Heart left ventricle (tissue), 13 donors: ENCODE data around the gene YIPF4.
"Not testable (repeated sequence)": the region's sequence is repeated elsewhere in the genome, so short reads cannot be mapped to it uniquely, and the experiment has no call there.

Experiments used
- POLR2A ChIP-seq, 2 donors: fragments of 450-650 bp; IDR thresholded peaks; one replicate each; pipeline ENCODE4 v1.6.1; 2017; ENCODE audit warnings: antibody characterized with exemption in 2 of 2, mild to moderate bottlenecking in 2 of 2, moderate library complexity in 2 of 2
- TF ChIP-seq, protein P1 (sequence below), 12 donors: fragments of 200-600 bp; sonication (generic) in 4 of 12; IDR thresholded peaks; one replicate each; pipeline versions ENCODE4 v1.5.0 to v1.8.0; 2018 to 2022; ENCODE audit warnings: antibody characterized with exemption in 12 of 12, mild to moderate bottlenecking in 5 of 12
- donor health status: ischemic (EF 13 %, LVEDD 7.1; RV severe dilation, severe dysfunction).
- donor health status: DM: no; HTN: yes; CAD: no.
- donor health status: DM: no; HTN: no; CAD: no.
- donor health status: ischemic (EF 25% LVEDD 6.9; RV normal size, moderate dysfunction).
- donor health status: ischemic (EF 25% LVEDD 5.7; RV mildly dilated, moderate dysfunction).
- donor health status: ischemic (EF 35%, LVEDD 5.7; RV mildly dilated, moderate dysfunction).
- donor health status: nonischemic (EF 11% LVEDD 7.7; RV severe dilation, severe dysfunction).
- donor health status: DM: yes; HTN: yes; CAD: no.
- donor health status: PGD.
- donor health status: ischemic (EF 29% LVEDD 5.4; RV normal size, mild dysfunction).
- donor health status: nonischemic (EF 23%, LVEDD 6.1; RV moderate dilation, normal function).

DNA sequence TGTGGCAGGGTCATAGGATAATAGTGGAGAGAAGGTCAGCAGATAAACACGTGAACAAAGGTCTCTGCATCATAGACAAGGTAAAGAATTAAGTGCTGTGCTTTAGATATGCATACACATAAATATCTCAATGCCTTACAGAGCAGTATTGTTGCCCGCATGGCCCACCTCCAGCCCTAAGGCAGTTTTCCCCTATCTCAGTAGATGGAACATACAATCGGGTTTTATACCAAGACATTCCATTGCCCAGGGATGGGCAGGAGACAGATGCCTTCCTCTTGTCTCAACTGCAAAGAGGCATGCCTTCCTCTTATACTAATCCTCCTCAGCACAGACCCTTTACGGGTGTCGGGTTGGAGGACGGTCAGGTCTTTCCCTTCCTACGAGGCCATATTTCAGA lies 1.9 kb upstream of the YIPF4 start:
- TF ChIP-seq, protein P1, sequence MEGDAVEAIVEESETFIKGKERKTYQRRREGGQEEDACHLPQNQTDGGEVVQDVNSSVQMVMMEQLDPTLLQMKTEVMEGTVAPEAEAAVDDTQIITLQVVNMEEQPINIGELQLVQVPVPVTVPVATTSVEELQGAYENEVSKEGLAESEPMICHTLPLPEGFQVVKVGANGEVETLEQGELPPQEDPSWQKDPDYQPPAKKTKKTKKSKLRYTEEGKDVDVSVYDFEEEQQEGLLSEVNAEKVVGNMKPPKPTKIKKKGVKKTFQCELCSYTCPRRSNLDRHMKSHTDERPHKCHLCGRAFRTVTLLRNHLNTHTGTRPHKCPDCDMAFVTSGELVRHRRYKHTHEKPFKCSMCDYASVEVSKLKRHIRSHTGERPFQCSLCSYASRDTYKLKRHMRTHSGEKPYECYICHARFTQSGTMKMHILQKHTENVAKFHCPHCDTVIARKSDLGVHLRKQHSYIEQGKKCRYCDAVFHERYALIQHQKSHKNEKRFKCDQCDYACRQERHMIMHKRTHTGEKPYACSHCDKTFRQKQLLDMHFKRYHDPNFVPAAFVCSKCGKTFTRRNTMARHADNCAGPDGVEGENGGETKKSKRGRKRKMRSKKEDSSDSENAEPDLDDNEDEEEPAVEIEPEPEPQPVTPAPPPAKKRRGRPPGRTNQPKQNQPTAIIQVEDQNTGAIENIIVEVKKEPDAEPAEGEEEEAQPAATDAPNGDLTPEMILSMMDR (IDR thresholded peaks at IDR 0.05), result not testable (repeated sequence)
- TF ChIP-seq POLR2A (IDR thresholded peaks at IDR 0.05), result not testable (repeated sequence)
